CD4-positive, alpha-beta T cell (primary cell): ENCODE results near the gene RIPOR2. TPM values are rescaled to one million over a fixed set of nuclear protein-coding genes. Genes with fewer than 3 reads are reported as not detected.

Experiments used
- ATAC-seq: fragments of 200-7000 bp; cut with Tn5 transposase; one replicate; pipeline ENCODE4 v1.10.0; 2022; ENCODE audit warnings: mild to moderate bottlenecking; ENCODE audit not compliant: poor library complexity
- CTCF ChIA-PET: fragments of 350-600 bp; sonication (Branson Sonifier 250); formaldehyde crosslinking; loops from one replicate; lab custom pipeline; 2021; ENCODE audit warnings: antibody characterized with exemption, inconsistent platforms; lab: Charles Lee
- POLR2A ChIA-PET: fragments of 350-600 bp; sonication (Branson Sonifier 250); formaldehyde crosslinking; loops from one replicate; lab custom pipeline; 2021; ENCODE audit warnings: antibody characterized with exemption, inconsistent platforms; lab: Charles Lee
- DNase-seq, 14 experiments: peaks; one replicate each; pipeline ENCODE4 v3.0.0-alpha.2; 2013 to 2020; ENCODE audit warnings: mixed read lengths in 2 of 14
- H3K27ac ChIP-seq, 2 donors: one replicate each; pipeline versions ENCODE4 v1.5.1 to v1.7.0; 2013; ENCODE audit warnings: low read length in 2 of 2, low read depth in 1 of 2, mild to moderate bottlenecking in 1 of 2
- H3K27me3 ChIP-seq, 2 experiments: 1 replicate in 1 of 2; 2 replicates in 1 of 2; pipeline versions ENCODE4 v1.6.1 to v1.7.0; 2013; ENCODE audit warnings: low read length in 2 of 2, control low read depth in 1 of 2, mild to moderate bottlenecking in 1 of 2, moderate library complexity in 1 of 2; ENCODE audit not compliant: insufficient read depth in 2 of 2, control insufficient read depth in 1 of 2
- H3K36me3 ChIP-seq: one replicate; pipeline ENCODE4 v1.6.1; 2013; ENCODE audit warnings: low read length, control low read depth; ENCODE audit not compliant: insufficient read depth
- H3K4me1 ChIP-seq: one replicate; pipeline ENCODE4 v1.6.1; 2013; ENCODE audit warnings: low read length, control low read depth; ENCODE audit not compliant: insufficient read depth
- H3K4me3 ChIP-seq: one replicate; pipeline ENCODE4 v1.5.1; 2013; ENCODE audit warnings: mild to moderate bottlenecking, low read length, moderate library complexity
- H3K9me3 ChIP-seq, 2 experiments: 1 replicate in 1 of 2; 2 replicates in 1 of 2; pipeline versions ENCODE4 v1.6.1 to v1.7.0; 2013; ENCODE audit warnings: low read length in 2 of 2, mild to moderate bottlenecking in 2 of 2, control low read depth in 1 of 2, moderate library complexity in 1 of 2; ENCODE audit not compliant: control insufficient read depth in 1 of 2, insufficient read depth in 1 of 2
- H3K27ac Mint-ChIP-seq: one replicate; pipeline ENCODE4 v1.8.0; 2020; ENCODE audit warnings: mixed read lengths
- H3K27me3 Mint-ChIP-seq: one replicate; pipeline ENCODE4 v1.8.0; 2021; ENCODE audit warnings: mixed read lengths
- H3K36me3 Mint-ChIP-seq: one replicate; pipeline ENCODE4 v1.8.0; 2021; ENCODE audit warnings: low read depth, mixed read lengths
- H3K4me1 Mint-ChIP-seq: one replicate; pipeline ENCODE4 v1.8.0; 2021; ENCODE audit warnings: low read depth, mixed read lengths
- H3K4me3 Mint-ChIP-seq: one replicate; pipeline ENCODE4 v1.8.0; 2020; ENCODE audit warnings: mild to moderate bottlenecking, mixed read lengths
- H3K9me3 Mint-ChIP-seq: one replicate; pipeline ENCODE4 v1.8.0; 2020; ENCODE audit warnings: mixed read lengths
- CTCF ChIP-seq: fragments of 200-600 bp; IDR thresholded peaks from one replicate; pipeline ENCODE4 v1.8.0; 2022; ENCODE audit warnings: antibody characterized with exemption, mild to moderate bottlenecking
- intact Hi-C, 2 experiments: fragments of 100-400 bp; cut with DNase I in 1 of 2; cut with micrococcal nuclease in 1 of 2; formaldehyde crosslinking; loops; one replicate each; pipeline versions ENCODE4 v1.15.1 to v1.9.0; 2023 to 2025; cut with DNase I, micrococcal nuclease
- total RNA-seq, 174 experiments: library from RNA in 2 of 174; stranded (reverse) in 2 of 174; gene quantifications; one replicate each; pipeline ENCODE4 v1.2.3 and lab custom pipeline; 2021 to 2026

The RIPOR2 gene
- total RNA-seq, 2 experiments from 2014 or later = 123 to 129 TPM

- Mint-ChIP-seq H3K27me3 (no peaks in the 10 kb centered on the region), H3K4me1 (peaks cover 95% of the 10 kb centered on the region), H3K9me3 (no peaks in the 10 kb centered on the region), H3K4me3 (peak overlapping the region; percentile 76), H3K36me3 (peaks cover 97% of the 10 kb centered on the region), H3K27ac (peak overlapping the region; percentile 97)
- H3K4me3 ChIP-seq = no peak overlapping the region
- peak; percentile 72 for ATAC-seq
- peak overlapping the region; percentile 42 to 71 for H3K27ac ChIP-seq
- intact Hi-C loops = loop anchor here in 1 of 2 experiments (1.0 to 5.0 kb wide), 5 partner anchors 8 to 52 kb away; partner anchors contain the start of gene RIPOR2
- peaks cover 81% of the 10 kb centered on the region for H3K36me3 ChIP-seq
- ChIA-PET POLR2A (interaction anchor here (0.6 to 4.3 kb wide), 15 partner anchors 10 to 107 kb away, joined by 3 to 42 read pairs (median 5); partner anchors contain the start of gene RIPOR2), CTCF (interaction anchor here (0.6 to 3.5 kb wide), 13 partner anchors 9 to 1344 kb away, joined by 3 to 28 read pairs (median 5); partner anchors contain the start of gene RIPOR2)
- H3K27me3 ChIP-seq = no peaks in the 10 kb centered on the region
- TF ChIP-seq CTCF = no peak
- H3K4me1 ChIP-seq = peaks cover 66% of the 10 kb centered on the region
- peak in 5 of 14 experiments; percentile 34 to 65 (median 64) for DNase-seq
- no peaks in the 10 kb centered on the region for H3K9me3 ChIP-seq
These were observed 35.8 kb downstream of the RIPOR2 start for GRCh38 chr6:24899997-24900325.

GRCh38 chr6:24899136-24899996 lies 36.4 kb downstream of the RIPOR2 start:
- intact Hi-C loops = loop anchor here in 1 of 2 experiments (1.0 to 5.0 kb wide), 3 partner anchors 10 to 53 kb away; no protein-coding TSS in a partner anchor

More at GRCh38 chr6:24899136-24899996, 36.4 kb downstream of the RIPOR2 start:
- peaks cover 66% of the 10 kb centered on the region for H3K4me1 ChIP-seq
- H3K27ac Mint-ChIP-seq = peak overlapping the region; percentile 97
- ChIA-PET CTCF (interaction anchor here (0.6 to 3.5 kb wide), 16 partner anchors 8 to 1345 kb away, joined by 3 to 28 read pairs (median 5); partner anchors contain the start of gene RIPOR2), POLR2A (interaction anchor here (0.6 to 4.3 kb wide), 20 partner anchors 10 to 107 kb away, joined by 3 to 42 read pairs (median 4); partner anchors contain the start of gene RIPOR2)
- DNase-seq (peak in 2 of 14 experiments; percentile 47 to 49), ATAC-seq (peak; percentile 49)
- no peak overlapping the region for H3K4me3 ChIP-seq
- TF ChIP-seq CTCF = no peak
- peak overlapping the region; percentile 42 to 71 for H3K27ac ChIP-seq
- peaks cover 97% of the 10 kb centered on the region for H3K36me3 Mint-ChIP-seq
- H3K36me3 ChIP-seq = peaks cover 81% of the 10 kb centered on the region
- no peaks in the 10 kb centered on the region for H3K27me3 Mint-ChIP-seq
- H3K9me3 Mint-ChIP-seq = no peaks in the 10 kb centered on the region
- peaks cover 95% of the 10 kb centered on the region for H3K4me1 Mint-ChIP-seq
- H3K27me3 ChIP-seq = no peaks in the 10 kb centered on the region
- no peaks in the 10 kb centered on the region for H3K9me3 ChIP-seq
- H3K4me3 Mint-ChIP-seq = peak overlapping the region; percentile 76
